Measurements from ENCODE around the gene DFFB.

DFFB gene

DNA sequence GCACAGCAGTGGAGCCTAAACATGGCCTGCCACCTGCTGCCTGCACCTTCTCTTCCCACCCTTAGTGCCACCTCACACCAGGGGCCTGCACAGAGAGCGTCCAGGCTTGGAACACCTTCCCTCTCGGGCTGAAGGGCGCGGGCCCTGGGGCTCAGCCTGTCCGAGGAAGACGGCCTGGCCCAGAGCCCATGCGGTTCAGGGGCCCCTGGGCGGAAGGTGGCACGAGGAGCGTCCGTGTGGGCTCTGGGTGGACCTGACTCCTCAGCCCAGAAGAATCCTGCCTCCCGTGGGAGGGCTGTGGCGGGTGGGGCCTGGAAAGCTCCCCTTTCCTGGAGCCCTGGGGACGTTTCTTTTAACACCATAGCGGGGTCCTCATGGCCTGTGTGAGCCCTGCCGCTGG lies 19.4 kb downstream of the DFFB start:
- DNase-seq: no peak

GRCh38 chr1:3879099-3879498 lies 21.8 kb downstream of the DFFB start:
- DNase-seq: no peak

GRCh38 chr1:3879787-3880428 lies 22.6 kb downstream of the DFFB start:
- no peak for DNase-seq

DNA sequence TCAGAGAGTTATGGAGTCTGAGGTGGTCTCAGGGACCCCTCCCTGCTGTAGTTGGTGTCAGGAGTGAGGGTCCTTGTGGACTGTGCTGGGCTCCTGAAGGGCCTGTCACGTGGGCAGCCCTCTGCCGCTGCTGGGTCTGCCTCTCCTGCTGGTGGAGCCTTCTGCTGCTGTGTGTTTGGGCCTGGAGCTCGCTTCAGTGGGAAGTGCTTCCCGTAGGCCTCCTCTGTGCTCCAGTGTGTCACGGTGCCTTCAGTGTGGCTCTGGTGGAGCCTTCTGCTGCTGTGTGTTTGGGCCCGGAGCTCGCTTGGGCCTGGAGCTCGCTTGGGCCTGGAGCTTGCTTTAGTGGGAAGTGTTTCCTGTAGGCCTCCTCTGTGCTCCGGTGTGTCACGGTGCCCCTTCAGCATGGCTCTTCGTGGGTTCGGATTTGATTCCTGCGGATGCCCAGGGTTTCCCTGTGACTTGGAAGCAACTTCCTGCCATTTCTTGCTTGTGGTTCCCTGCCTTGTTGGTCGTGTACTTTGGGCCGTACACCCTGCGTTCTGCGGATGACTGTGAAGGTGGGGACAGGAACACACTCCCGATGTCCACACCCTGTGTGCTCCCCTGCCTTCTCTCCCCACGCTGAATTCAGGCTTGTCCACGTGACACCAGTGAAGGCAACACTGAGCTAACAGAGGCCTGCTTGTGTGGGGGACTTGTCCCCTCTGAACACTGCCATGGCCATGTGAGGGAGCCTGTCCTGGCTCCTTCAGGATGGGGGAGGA lies 23.3 kb downstream of the DFFB start:
- no peak for DNase-seq

GRCh38 chr1:3881193-3881480 lies 23.9 kb downstream of the DFFB start:
- DNase-seq: no peak

DNA sequence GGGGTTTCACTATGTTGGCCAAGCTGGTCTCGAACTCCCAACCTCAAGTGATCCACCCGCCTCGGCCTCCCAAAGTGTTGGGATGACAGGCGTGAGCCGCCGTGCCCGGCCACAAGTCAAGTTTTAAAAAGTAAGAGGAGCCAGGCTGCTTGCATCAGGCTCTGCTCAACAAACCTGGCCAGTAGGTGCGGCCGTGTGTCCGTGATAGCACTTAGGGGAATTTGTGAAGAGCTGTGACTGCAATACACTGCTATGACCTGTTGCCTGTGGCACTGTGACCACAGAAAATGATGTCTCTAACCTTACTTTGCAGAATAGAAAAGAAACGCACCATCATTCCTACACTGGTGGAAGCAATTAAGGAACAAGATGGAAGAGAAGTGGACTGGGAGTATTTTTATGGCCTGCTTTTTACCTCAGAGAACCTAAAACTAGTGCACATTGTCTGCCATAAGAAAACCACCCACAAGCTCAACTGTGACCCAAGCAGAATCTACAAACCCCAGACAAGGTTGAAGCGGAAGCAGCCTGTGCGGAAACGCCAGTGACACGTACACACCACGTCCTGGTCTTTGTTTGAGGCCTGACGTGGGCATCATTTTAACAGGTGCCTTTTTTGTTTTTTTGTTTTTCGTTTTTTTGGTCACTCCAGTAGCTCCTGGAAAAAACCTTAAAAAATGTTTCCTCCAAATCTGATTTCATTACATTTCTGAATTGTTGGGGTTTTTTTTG lies 26.1 kb downstream of the DFFB start:
- DNase-seq: no peak

DNA sequence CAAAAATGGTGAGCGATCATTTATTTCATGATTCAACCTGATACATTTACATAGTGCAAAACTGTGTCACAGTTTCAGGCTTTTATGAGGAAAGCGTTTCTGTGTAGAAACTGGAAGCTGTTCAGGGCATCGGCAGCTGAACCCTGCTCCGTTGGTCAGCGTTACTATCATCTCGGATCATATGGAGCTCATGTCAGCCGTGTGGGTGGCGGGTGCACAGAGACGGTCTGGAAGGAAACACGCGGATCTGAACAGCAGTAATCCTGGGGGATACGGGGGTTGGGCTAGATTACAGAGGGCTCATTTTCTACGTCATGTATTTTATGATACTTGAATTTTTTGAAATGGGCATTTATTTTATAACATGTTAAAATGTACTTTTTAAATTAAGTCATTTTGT lies 27.7 kb downstream of the DFFB start:
- DNase-seq: no peak

DNA sequence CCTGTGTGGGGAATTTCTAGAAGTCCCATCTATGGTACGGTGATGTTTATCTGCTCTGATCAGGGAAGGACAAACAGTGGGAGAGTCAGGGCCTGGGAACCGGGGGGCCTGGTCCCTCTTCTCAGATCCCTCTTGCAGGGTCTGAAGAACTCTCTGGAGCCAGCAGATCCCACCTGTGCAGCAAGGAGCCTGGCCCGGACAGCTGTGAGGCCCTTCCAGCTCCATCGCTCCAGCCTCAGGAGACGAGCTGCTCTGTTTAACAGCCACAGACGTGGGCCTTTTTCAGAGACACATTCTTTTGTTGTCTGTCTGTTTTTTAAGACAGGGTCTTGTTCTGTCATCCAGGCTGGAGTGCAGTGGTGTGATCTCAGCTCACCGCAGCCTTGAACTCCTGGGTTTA lies 28.3 kb downstream of the DFFB start:
- DNase-seq: no peak

- no peak for DNase-seq
These were observed 28.9 kb downstream of the DFFB start for GRCh38 chr1:3886106-3886670.

DNA sequence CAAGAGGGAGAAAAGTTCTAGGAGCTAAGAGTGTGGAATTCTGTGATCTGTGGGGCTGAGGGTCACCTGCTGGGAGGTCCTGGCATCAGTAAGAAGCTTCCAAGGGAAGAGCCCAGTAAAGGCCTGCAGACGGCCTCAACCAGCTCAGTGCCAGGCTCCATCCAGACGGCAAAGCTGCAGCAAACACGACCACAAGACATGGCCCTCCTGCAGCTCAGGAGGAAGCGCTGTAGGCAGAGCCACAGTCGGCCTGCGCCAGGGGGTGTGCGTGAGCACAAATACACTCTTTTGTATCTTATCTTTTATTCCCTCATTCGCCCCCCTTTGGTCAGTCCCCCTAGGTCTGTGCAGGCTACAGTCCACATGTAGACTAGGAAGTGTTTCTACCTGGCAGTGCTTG lies 29.4 kb downstream of the DFFB start:
- no peak for DNase-seq

DNA sequence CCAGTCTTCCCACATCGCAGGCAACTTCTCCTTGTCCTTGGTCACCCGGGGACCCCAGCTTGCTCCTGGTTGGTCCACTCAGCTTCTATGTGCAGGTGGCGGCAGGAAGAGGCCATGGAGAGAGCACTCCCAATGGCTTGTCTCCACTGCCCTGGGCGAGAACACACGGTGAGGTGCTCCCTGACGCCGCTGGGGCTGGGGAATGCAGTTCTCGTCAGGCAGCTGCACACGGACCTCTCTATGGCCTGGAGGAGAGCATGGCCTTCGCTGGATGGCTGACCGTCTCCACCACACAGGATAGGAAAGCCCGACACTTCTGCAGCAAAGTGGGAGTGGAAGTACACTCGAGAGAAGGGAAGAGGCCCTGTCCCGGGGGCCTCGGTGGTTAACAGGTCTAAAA lies 31.0 kb downstream of the DFFB start:
- DNase-seq: no peak

DNA sequence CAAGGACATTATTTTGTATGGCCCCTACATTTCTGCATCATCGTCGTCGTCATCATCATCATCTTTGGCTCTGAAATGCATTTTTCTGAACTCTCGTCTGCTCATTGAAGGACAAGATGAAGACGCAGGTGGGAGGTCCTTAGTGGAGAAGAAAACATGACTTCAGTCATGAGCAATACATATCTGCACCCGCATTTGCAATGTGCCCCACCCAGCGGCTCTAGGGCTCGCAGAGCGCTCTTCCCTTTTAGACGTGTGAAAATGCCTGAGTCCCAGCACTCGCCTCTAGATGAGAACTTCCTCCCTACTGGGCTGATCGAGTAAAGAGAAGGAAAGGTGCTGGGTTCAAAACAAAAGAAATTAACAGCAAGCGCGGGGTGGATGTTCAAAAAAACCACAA lies 32.7 kb downstream of the DFFB start:
- no peak for DNase-seq

GRCh38 chr1:3890389-3891328 lies 33.4 kb downstream of the DFFB start:
- no peak for DNase-seq

DNA sequence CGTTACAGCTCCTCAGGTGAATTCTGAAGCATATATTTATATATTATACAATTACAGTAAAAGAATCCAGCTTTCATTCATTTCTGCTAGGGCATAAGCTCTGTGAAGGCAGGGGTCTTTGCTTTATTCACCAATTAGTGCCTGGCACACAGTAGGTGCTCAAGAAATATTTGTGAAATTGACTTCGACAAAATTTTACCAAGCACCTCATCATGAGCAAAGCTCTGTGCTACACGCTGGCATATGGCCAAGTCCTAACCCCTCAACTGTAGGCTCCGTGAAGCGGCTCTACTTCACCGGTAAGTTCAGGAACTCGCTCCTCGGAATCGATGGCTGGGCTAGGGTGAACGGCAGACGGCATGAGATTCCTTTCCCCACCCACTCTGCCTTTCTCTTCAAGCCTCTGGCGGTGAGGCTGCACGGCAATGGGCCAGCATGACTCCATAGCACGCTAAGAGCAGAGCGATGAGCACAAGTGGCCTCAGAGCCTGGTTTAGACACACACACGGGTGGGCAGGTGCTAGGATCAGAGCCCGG lies 34.1 kb downstream of the DFFB start:
- no peak for DNase-seq

DNA sequence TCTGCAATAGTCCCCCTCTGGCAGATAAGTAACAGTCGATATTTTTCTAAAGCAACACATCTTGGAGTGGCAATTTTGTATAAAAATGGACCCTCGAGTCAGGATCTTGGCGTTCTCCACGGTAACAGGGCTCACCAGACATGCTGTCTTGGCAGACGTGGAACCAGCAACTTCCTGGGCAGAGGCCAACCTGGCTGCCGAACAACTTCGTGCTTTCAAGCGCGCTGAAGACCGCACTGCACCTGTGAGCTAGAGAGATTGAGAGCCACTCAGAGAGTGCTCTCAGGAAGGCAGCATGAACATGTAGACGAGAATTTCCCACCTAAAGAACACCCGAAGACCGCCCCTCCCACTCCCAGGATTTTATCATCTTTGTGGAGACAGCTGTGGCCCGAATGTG lies 35.5 kb downstream of the DFFB start:
- DNase-seq: no peak

DNA sequence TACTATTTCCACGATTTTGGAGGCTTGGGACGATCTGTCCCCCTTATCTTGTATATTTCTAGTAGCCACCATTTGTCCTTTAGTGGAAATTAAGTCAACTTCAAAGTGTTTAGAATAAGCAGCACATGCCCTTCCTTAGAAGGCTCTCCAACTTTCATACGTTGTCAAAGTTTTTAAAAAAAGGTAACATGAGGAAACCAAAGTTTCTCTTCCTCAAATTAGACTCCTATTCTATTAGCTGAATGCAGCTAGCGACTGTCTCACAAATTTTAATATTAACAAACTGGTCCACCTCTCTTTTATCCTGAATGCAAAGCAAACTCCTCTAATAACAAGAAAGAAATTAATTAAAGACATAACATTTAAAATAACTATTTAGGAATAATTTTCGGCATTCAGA lies 35.9 kb downstream of the DFFB start:
- DNase-seq: no peak

- no peak for DNase-seq
These were observed 37.5 kb downstream of the DFFB start for GRCh38 chr1:3894626-3895278.

GRCh38 chr1:3895279-3895950 lies 38.1 kb downstream of the DFFB start:
- DNase-seq: no peak

- DNase-seq: no peak
These were observed 38.7 kb downstream of the DFFB start for GRCh38 chr1:3895951-3896325.

DNA sequence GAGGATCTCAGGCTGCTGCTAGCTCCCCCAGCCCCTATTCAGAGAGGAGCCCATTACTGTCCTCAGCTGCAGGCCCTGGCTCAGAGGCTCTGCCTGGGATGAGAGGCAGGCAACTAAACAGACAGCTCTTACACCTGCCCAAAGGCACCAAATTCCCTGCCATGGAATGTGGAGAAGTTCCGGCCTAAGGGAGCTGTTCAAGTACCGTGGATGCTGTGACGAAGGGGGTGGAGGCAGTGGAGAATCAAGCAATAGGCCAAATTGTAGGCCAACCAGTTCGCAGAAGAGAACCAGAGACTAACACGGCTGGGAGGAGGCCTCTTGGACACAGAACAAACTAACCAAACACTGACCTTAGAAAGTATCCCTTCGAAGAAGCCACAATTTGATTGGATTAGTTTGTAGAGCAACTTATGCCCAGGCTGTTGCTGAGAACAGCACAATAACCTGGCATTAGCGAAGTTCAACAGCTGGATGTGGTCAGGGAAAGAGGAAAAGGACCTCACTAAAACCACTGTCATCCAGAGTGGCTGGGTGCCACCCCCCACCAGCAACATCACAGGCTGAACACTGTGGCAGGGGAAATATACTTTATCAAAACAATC lies 39.2 kb downstream of the DFFB start:
- no peak for DNase-seq

GRCh38 chr1:3898475-3898735 lies 41.1 kb downstream of the DFFB start:
- DNase-seq: no peak
